Panc1 (cell line): ENCODE results near the gene PPARGC1A. TPM values are rescaled to one million over a fixed set of nuclear protein-coding genes. Genes with fewer than 3 reads are reported as not detected.

Source experiments
- ATAC-seq: fragments of 200-7000 bp; cut with Tn5 transposase; 2 replicates; pipeline ENCODE4 v1.9.1; 2020; ENCODE audit warnings: mild to moderate bottlenecking, moderate library complexity
- BruUV-seq: library from RNA; stranded (reverse); fragments of 400-500 nt; replicated peaks from 2 replicates; lab custom pipeline; 2021; lab: Mats Ljungman, UMichigan
- CTCF ChIA-PET: fragments of 300-600 bp; sonication (Branson Sonifier 250); formaldehyde crosslinking; loops from one replicate; lab custom pipeline; 2022; ENCODE audit warnings: antibody characterized with exemption; lab: Charles Lee
- POLR2A ChIA-PET: fragments of 300-600 bp; sonication (Branson Sonifier 250); formaldehyde crosslinking; loops from one replicate; lab custom pipeline; 2022; ENCODE audit warnings: antibody characterized with exemption; lab: Charles Lee
- DNase-seq: peaks from one replicate; pipeline ENCODE4 v3.0.0-alpha.2; 2010; ENCODE audit warnings: low read depth, low spot score
- H3K27ac ChIP-seq: 2 replicates; pipeline ENCODE4 v1.5.1; 2011; ENCODE audit warnings: mild to moderate bottlenecking, low read length, inconsistent platforms
- H3K27me3 ChIP-seq: fragments of 200-500 bp; sonication (Bioruptor generic); 2 replicates; pipeline ENCODE4 v1.6.0; 2014; ENCODE audit warnings: low read length, inconsistent platforms; ENCODE audit not compliant: control insufficient read depth, insufficient read depth
- H3K36me3 ChIP-seq: fragments of 200-500 bp; sonication (Bioruptor generic); 2 replicates; pipeline ENCODE4 v1.5.1; 2014; ENCODE audit warnings: inconsistent platforms, mild to moderate bottlenecking, low read length, moderate library complexity; ENCODE audit not compliant: control insufficient read depth, insufficient read depth
- H3K4me1 ChIP-seq: 2 replicates; pipeline ENCODE4 v1.5.1; 2011; ENCODE audit warnings: inconsistent platforms, mild to moderate bottlenecking, low read length, moderate library complexity; ENCODE audit not compliant: control insufficient read depth, insufficient read depth
- H3K4me3 ChIP-seq, 2 experiments: 2 replicates each; pipeline ENCODE4 v1.5.1; 2011 to 2012; ENCODE audit warnings: low read depth in 2 of 2, low read length in 2 of 2, mild to moderate bottlenecking in 2 of 2, inconsistent platforms in 1 of 2, moderate library complexity in 1 of 2
- H3K9me3 ChIP-seq: fragments of 200-500 bp; sonication (Bioruptor generic); 2 replicates; pipeline ENCODE4 v1.5.1; 2014; ENCODE audit warnings: low read depth, mild to moderate bottlenecking, inconsistent platforms, low read length, moderate library complexity; ENCODE audit not compliant: control insufficient read depth, insufficient read depth
- POLR2AphosphoS5 ChIP-seq: IDR thresholded peaks from 2 replicates; pipeline ENCODE4 v1.6.1; 2012; ENCODE audit warnings: mild to moderate bottlenecking, low read depth, low read length, moderate library complexity
- SIN3A ChIP-seq: IDR thresholded peaks from 2 replicates; pipeline ENCODE4 v1.6.1; 2012; ENCODE audit warnings: low read depth, mild to moderate bottlenecking, low read length, moderate library complexity, borderline replicate concordance; ENCODE audit not compliant: insufficient read depth
- TCF7L2 ChIP-seq: IDR thresholded peaks from 2 replicates; pipeline ENCODE4 v1.6.1; 2011; ENCODE audit warnings: mild to moderate bottlenecking, low read depth, low read length, inconsistent platforms
- in situ Hi-C: cut with HindIII; loops from 2 replicates; pipeline ENCODE4 v1.10.0; 2016; ENCODE audit warnings: low sequenced_read_pairs, low pct_unique_long_range_greater_than_20kb
- intact Hi-C: fragments of 100-400 bp; cut with micrococcal nuclease; formaldehyde crosslinking; loops from one replicate; pipeline ENCODE4 v1.10.0; 2022; ENCODE audit not compliant: unreplicated experiment
- total RNA-seq: library from RNA; stranded (reverse); gene quantifications from one replicate; pipeline ENCODE4 v1.2.1, GENCODE V29; 2021; ENCODE audit not compliant: unreplicated experiment
- TF ChIP-seq, protein P1 (sequence below), 2 experiments: IDR thresholded peaks; 2 replicates each; pipeline ENCODE4 v1.6.1; 2011 to 2012; ENCODE audit warnings: low read depth in 2 of 2, control low read depth in 1 of 2, low read length in 1 of 2, mild to moderate bottlenecking in 1 of 2, moderate library complexity in 1 of 2; ENCODE audit not compliant: insufficient read depth in 1 of 2
- TF ChIP-seq, protein P2 (sequence below): fragments of 450-650 bp; IDR thresholded peaks from 2 replicates; pipeline ENCODE4 v1.5.1; 2017; ENCODE audit warnings: mild to moderate bottlenecking

PPARGC1A gene
- total RNA-seq, 1 experiment from 2014 or later, result 0.59 TPM

DNA sequence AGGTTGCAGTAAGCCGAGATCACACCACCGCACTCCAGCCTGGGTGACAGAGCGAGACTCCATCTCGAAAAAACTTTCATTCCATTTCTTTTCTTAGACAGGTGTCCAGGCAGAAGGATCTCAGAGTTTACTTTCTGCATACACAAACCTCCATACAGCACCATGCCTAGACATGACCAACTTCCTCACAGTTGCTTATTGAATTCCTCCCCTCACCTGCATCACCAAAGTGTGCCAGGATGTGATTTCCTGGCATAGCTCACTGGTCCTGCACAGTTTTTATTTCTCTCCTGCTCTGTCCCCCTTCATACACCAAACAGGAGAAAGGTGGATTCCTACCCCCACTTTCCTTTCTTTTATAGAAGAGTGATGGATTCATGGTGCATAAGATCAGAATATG lies 34.7 kb upstream of the PPARGC1A start:
- ATAC-seq (no peak), DNase-seq (no peak)
- POLR2A ChIA-PET, result no interaction called here
- no peaks in the 10 kb centered on the region for H3K36me3 ChIP-seq
- H3K27me3 ChIP-seq, result no peaks in the 10 kb centered on the region
- TF ChIP-seq, protein P1, sequence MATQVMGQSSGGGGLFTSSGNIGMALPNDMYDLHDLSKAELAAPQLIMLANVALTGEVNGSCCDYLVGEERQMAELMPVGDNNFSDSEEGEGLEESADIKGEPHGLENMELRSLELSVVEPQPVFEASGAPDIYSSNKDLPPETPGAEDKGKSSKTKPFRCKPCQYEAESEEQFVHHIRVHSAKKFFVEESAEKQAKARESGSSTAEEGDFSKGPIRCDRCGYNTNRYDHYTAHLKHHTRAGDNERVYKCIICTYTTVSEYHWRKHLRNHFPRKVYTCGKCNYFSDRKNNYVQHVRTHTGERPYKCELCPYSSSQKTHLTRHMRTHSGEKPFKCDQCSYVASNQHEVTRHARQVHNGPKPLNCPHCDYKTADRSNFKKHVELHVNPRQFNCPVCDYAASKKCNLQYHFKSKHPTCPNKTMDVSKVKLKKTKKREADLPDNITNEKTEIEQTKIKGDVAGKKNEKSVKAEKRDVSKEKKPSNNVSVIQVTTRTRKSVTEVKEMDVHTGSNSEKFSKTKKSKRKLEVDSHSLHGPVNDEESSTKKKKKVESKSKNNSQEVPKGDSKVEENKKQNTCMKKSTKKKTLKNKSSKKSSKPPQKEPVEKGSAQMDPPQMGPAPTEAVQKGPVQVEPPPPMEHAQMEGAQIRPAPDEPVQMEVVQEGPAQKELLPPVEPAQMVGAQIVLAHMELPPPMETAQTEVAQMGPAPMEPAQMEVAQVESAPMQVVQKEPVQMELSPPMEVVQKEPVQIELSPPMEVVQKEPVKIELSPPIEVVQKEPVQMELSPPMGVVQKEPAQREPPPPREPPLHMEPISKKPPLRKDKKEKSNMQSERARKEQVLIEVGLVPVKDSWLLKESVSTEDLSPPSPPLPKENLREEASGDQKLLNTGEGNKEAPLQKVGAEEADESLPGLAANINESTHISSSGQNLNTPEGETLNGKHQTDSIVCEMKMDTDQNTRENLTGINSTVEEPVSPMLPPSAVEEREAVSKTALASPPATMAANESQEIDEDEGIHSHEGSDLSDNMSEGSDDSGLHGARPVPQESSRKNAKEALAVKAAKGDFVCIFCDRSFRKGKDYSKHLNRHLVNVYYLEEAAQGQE (IDR thresholded peaks at IDR 0.05; ENCODE audit: insufficient read depth in 1 of 2, low read depth in 2 of 2, low read length in 1 of 2), result no peak
- no peak for TF ChIP-seq SIN3A
- TF ChIP-seq POLR2AphosphoS5, result no peak
- no peak for TF ChIP-seq TCF7L2
- TF ChIP-seq, protein P2, sequence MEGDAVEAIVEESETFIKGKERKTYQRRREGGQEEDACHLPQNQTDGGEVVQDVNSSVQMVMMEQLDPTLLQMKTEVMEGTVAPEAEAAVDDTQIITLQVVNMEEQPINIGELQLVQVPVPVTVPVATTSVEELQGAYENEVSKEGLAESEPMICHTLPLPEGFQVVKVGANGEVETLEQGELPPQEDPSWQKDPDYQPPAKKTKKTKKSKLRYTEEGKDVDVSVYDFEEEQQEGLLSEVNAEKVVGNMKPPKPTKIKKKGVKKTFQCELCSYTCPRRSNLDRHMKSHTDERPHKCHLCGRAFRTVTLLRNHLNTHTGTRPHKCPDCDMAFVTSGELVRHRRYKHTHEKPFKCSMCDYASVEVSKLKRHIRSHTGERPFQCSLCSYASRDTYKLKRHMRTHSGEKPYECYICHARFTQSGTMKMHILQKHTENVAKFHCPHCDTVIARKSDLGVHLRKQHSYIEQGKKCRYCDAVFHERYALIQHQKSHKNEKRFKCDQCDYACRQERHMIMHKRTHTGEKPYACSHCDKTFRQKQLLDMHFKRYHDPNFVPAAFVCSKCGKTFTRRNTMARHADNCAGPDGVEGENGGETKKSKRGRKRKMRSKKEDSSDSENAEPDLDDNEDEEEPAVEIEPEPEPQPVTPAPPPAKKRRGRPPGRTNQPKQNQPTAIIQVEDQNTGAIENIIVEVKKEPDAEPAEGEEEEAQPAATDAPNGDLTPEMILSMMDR, result no peak
- H3K4me1 ChIP-seq, result no peaks in the 10 kb centered on the region
- no TSS peak for BruUV-seq
- H3K9me3 ChIP-seq, result no peaks in the 10 kb centered on the region
- CTCF ChIA-PET, result no interaction called here
- in situ Hi-C loops (no loop called here), intact Hi-C loops (no loop called here)
- no peak overlapping the region for H3K27ac ChIP-seq
- no peak overlapping the region for H3K4me3 ChIP-seq

DNA sequence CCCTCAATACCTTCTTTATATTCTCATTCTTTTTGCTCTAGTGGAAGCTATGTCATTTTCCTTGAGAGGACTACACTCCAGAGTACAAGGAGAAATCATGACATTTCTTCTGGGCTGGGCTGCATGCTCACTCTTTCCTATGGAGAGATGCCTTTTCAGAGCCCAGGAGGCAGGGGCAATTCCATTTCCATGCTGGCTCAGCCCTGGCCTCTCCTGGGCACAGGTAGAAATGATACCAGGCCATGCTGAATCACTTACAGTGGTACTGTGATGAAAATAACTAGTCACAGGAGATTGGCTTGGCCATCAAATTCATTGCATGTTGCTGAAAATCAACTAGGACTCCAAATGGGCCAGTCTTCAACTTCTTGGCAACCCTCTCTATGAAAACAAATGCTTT lies 34.0 kb upstream of the PPARGC1A start:
- Histone ChIP-seq H3K4me1 (no peaks in the 10 kb centered on the region), H3K36me3 (no peaks in the 10 kb centered on the region), H3K27me3 (no peaks in the 10 kb centered on the region), H3K27ac (no peak overlapping the region), H3K4me3 (no peak overlapping the region), H3K9me3 (no peaks in the 10 kb centered on the region)
- TF ChIP-seq POLR2AphosphoS5 (no peak), SIN3A (no peak), TCF7L2 (no peak)
- TF ChIP-seq, protein P1 (IDR thresholded peaks at IDR 0.05; ENCODE audit: insufficient read depth in 1 of 2, low read depth in 2 of 2, low read length in 1 of 2), result no peak
- TF ChIP-seq, protein P2, result no peak
- ChIA-PET POLR2A (no interaction called here), CTCF (no interaction called here)
- no peak for ATAC-seq
- DNase-seq, result no peak
- BruUV-seq, result no TSS peak
- intact Hi-C loops (no loop called here), in situ Hi-C loops (no loop called here)
